Thyroid gland (tissue), 4 donors: Measurements from ENCODE around the gene ATL2.

Experiments
- CTCF ChIP-seq, 6 experiments: fragments of 200-600 bp in 3 of 6; fragments of 450-650 bp in 3 of 6; sonication (generic) in 3 of 6; IDR thresholded peaks; one replicate each; pipeline ENCODE4 v1.5.1; 2016 to 2019; ENCODE audit warnings: antibody characterized with exemption in 6 of 6, mild to moderate bottlenecking in 2 of 6, inconsistent platforms in 1 of 6, moderate library complexity in 1 of 6
- POLR2A ChIP-seq, 2 donors: fragments of 450-650 bp; IDR thresholded peaks; one replicate each; pipeline ENCODE4 v1.6.1; 2017; ENCODE audit warnings: antibody characterized with exemption in 2 of 2, mild to moderate bottlenecking in 2 of 2, moderate library complexity in 1 of 2

DNA sequence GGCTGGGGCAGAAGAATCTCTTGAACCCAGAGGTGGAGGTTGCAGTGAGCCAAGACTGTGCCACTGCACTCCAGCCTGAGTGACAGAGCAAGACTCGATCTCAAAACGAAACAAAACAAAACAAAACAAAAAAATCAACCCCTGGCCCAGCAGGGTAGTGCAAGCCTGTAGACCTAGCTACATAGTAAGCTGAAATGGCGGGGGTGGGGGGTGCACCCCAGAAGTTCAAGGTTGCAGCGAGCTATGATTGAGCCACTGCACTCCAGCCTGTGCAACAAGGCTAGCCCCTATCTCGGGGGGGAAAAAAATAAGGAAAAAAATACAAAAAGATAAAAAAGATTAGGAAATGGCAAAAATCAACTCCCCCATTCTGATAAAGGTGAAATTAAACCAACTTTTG, 6.4 kb downstream of the ATL2 start:
- TF ChIP-seq CTCF (IDR thresholded peaks at IDR 0.05) (no peak), POLR2A (IDR thresholded peaks at IDR 0.05) (no peak)
